CD4-positive, alpha-beta T cell treated with Interleukin-1 beta for 1 hour (primary cell): Measurements from ENCODE around the gene ZBTB8OS.

Source experiments
- DNase-seq, 2 donors: peaks; one replicate each; pipeline ENCODE4 v3.0.0-alpha.2; 2020 to 2022

Gene ZBTB8OS

GRCh38 chr1:32606565-32607371 is 43.6 kb downstream of the ZBTB8OS start:
- DNase-seq = no peak

GRCh38 chr1:32605711-32606424 is 44.5 kb downstream of the ZBTB8OS start:
- no peak for DNase-seq

- no peak for DNase-seq
Observed at GRCh38 chr1:32600034-32600433, 50.3 kb downstream of the ZBTB8OS start.

GRCh38 chr1:32592943-32593342 is 57.4 kb downstream of the ZBTB8OS start:
- no peak for DNase-seq

- no peak for DNase-seq
Observed at GRCh38 chr1:32580348-32581017, 69.9 kb downstream of the ZBTB8OS start.
